ENCODE measurements around the gene CDK4. TPM values are rescaled to one million over a fixed set of nuclear protein-coding genes. Genes with fewer than 3 reads are reported as not detected.

Gene CDK4
- total RNA-seq, 4 donors from 2014 or later = 14.7 to 97.4 (median 28.8) TPM

GRCh38 chr12:57735952-57736740, 16.0 kb downstream of the CDK4 start:
- no peak overlapping the region for H3K27ac ChIP-seq
- DNase-seq = peak in 1 of 3 donors; percentile 52
- H3K4me3 ChIP-seq = peak overlapping the region in 1 of 4 donors; percentile 0
- H3K9me3 ChIP-seq = no peaks in the 10 kb centered on the region
- TF ChIP-seq CTCF (IDR thresholded peaks at IDR 0.05) (no peak), POLR2A (IDR thresholded peaks at IDR 0.05) (no peak)
- H3K27me3 ChIP-seq = peaks cover 0 to 50% of the 10 kb centered on the region in 2 donors
- peaks cover 0 to 6% (median 0%) of the 10 kb centered on the region in 3 donors for H3K36me3 ChIP-seq
- peaks cover 0 to 32% (median 15%) of the 10 kb centered on the region in 4 donors for H3K4me1 ChIP-seq

DNA sequence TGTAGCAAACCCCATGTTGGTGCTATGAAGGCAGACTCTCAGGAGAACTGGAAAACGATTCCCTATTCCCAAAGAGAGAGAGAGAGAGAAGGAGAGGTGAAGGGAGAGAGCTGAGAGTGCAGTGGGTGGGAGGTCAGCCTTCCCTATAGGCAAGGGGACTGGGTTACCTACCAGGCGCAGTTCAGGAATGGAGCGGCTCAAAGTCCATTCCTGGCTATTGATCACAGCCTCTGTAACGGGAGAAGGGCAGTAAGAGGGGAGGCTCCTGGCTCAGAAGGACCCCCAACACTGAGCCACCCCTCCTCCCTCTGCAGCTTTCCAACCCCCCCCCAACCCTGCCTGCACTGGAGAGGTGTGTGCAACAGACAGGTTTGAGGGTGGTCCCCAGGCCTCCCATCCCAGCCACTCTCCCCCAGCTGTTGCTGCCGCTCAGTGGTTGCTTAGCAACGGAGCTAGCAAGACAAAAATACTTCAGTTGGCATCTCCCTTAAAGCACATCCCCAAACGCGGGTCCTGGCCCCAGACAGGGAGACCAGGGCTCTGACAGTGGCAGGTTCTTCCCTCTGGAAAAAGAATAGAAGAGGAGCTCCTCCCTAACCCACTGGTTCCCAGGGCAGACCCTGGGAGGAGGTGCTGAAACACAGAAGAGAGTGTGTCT, 16.8 kb downstream of the CDK4 start:
- Histone ChIP-seq H3K4me3 (no peak overlapping the region), H3K9me3 (no peaks in the 10 kb centered on the region), H3K36me3 (peaks cover 0 to 6% (median 0%) of the 10 kb centered on the region in 3 donors), H3K4me1 (peaks cover 0 to 32% (median 10%) of the 10 kb centered on the region in 4 donors), H3K27me3 (peaks cover 0 to 50% of the 10 kb centered on the region in 2 donors), H3K27ac (no peak overlapping the region)
- peak in 1 of 3 donors; percentile 34 for DNase-seq
- TF ChIP-seq CTCF (IDR thresholded peaks at IDR 0.05) (no peak), POLR2A (IDR thresholded peaks at IDR 0.05) (no peak)

DNA sequence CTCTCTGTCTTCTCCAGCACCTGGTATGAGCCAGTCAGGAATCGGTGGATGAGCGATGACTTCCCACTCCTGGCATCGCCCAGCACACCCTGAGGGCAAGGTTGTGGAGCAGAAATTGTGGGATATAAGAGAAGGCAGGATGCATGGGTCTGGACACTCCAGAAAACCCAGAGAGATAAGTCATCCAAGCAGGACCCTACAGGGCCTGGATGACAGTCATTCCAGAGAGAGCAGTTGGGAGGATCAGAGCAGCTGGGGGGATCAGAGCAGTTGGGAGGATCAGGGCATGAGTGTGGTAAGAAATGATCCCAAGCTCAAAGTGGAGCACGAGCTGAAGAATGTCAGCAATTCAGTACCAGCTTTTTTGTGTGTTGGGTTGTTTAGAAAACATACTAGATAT, 17.5 kb downstream of the CDK4 start:
- TF ChIP-seq CTCF (IDR thresholded peaks at IDR 0.05) = no peak
- TF ChIP-seq POLR2A (IDR thresholded peaks at IDR 0.05) = no peak
- no peak overlapping the region for H3K4me3 ChIP-seq
- no peaks in the 10 kb centered on the region for H3K9me3 ChIP-seq
- H3K36me3 ChIP-seq = peaks cover 0 to 6% (median 0%) of the 10 kb centered on the region in 3 donors
- no peak for DNase-seq
- no peak overlapping the region for H3K27ac ChIP-seq
- peaks cover 0 to 48% of the 10 kb centered on the region in 2 donors for H3K27me3 ChIP-seq
- peaks cover 0 to 32% (median 5%) of the 10 kb centered on the region in 4 donors for H3K4me1 ChIP-seq

- peaks cover 0 to 42% of the 10 kb centered on the region in 2 donors for H3K27me3 ChIP-seq
- H3K9me3 ChIP-seq = no peaks in the 10 kb centered on the region
- H3K4me1 ChIP-seq = peaks cover 0 to 32% (median 4%) of the 10 kb centered on the region in 4 donors
- H3K27ac ChIP-seq = no peak overlapping the region
- H3K36me3 ChIP-seq = peaks cover 0 to 6% (median 0%) of the 10 kb centered on the region in 3 donors
- DNase-seq = no peak
- no peak overlapping the region for H3K4me3 ChIP-seq
- no peak for TF ChIP-seq CTCF (IDR thresholded peaks at IDR 0.05)
- TF ChIP-seq POLR2A (IDR thresholded peaks at IDR 0.05) = no peak
Observed at GRCh38 chr12:57733928-57734327, 18.2 kb downstream of the CDK4 start.

DNA sequence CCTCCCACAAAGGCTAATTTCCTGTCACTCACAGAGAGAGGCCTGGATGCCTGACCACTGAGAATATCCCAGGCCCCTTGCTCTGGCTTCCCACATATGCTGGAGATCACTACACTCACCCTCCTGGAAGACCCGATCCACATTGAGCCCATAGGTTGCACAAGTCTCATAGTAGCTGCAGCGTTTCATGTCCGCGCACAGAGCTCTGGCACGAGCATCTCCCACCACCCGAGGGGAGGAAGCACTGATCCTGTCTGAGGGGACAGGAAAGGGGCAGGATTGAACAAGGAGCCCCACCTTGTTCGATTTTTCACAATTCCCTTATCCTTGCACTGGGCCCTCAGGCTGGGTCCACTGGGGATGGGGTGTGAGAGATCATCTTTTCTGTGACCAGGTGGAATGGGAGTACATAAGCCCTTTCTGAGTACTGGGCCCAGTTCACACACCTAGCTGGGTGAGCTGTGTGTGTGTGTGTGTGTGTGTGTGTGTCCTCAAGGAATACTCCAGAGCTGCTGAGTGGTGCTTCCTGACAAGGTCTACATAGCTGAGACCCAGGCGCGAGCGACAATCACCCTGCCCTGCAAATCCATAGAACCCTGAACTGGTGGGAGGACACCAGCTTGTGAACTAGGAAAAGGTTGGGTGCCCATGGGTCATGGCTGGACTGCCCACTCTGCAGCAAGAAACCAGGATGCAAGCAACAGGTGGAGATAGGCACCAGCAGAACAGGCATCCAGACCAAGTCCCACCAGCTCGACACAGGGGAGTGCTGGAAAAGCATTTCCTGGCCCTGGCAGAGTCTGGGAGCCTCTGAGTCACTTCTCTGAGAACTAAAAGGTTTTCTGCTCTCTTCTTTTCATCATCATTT, 19.1 kb downstream of the CDK4 start:
- Histone ChIP-seq H3K4me1 (peaks cover 0 to 23% (median 2%) of the 10 kb centered on the region in 4 donors), H3K4me3 (no peak overlapping the region), H3K27me3 (peaks cover 0 to 36% of the 10 kb centered on the region in 2 donors), H3K9me3 (no peaks in the 10 kb centered on the region), H3K36me3 (peaks cover 0 to 6% (median 0%) of the 10 kb centered on the region in 3 donors), H3K27ac (no peak overlapping the region)
- TF ChIP-seq POLR2A (IDR thresholded peaks at IDR 0.05) = no peak
- peak in 1 of 3 donors; percentile 34 for DNase-seq

Measured in Peyer's patch (tissue), 4 donors.